Right kidney (tissue), 1 donor: Measurements from ENCODE around the gene USP53.
"Not testable (repeated sequence)": the region's sequence is repeated elsewhere in the genome, so short reads cannot be mapped to it uniquely, and the experiment has no call there.

Source experiments
- DNase-seq: peaks from one replicate; pipeline ENCODE4 v3.0.0-alpha.2; 2016

Gene USP53

GRCh38 chr4:119227690-119228089, 15.2 kb downstream of the USP53 start:
- no peak for DNase-seq

- no peak for DNase-seq
Observed at GRCh38 chr4:119228406-119228805, 15.9 kb downstream of the USP53 start.

GRCh38 chr4:119229908-119230687, 17.6 kb downstream of the USP53 start:
- no peak for DNase-seq

GRCh38 chr4:119231491-119231890, 19.0 kb downstream of the USP53 start:
- DNase-seq = no peak

GRCh38 chr4:119232286-119232685, 19.8 kb downstream of the USP53 start:
- DNase-seq = no peak

- no peak for DNase-seq
Observed at GRCh38 chr4:119233191-119233590, 20.7 kb downstream of the USP53 start.

GRCh38 chr4:119233750-119234149, 21.2 kb downstream of the USP53 start:
- no peak for DNase-seq

GRCh38 chr4:119237201-119237600, 24.7 kb downstream of the USP53 start:
- DNase-seq = no peak

GRCh38 chr4:119237642-119238041, 25.1 kb downstream of the USP53 start:
- DNase-seq = no peak

GRCh38 chr4:119238068-119238722, 25.7 kb downstream of the USP53 start:
- no peak for DNase-seq

GRCh38 chr4:119240128-119240527, 27.6 kb downstream of the USP53 start:
- DNase-seq = no peak

GRCh38 chr4:119240568-119240967, 28.1 kb downstream of the USP53 start:
- no peak for DNase-seq

GRCh38 chr4:119242417-119242816, 29.9 kb downstream of the USP53 start:
- DNase-seq = no peak

- DNase-seq = no peak
Observed at GRCh38 chr4:119243868-119244267, 31.4 kb downstream of the USP53 start.

- DNase-seq = no peak
Observed at GRCh38 chr4:119244344-119244743, 31.8 kb downstream of the USP53 start.

- DNase-seq = no peak
Observed at GRCh38 chr4:119244832-119245231, 32.3 kb downstream of the USP53 start.

- DNase-seq = no peak
Observed at GRCh38 chr4:119246177-119246733, 33.7 kb downstream of the USP53 start.

GRCh38 chr4:119251037-119251436, 38.5 kb downstream of the USP53 start:
- not testable (repeated sequence) for DNase-seq

- DNase-seq = not testable (repeated sequence)
Observed at GRCh38 chr4:119255223-119255622, 42.7 kb downstream of the USP53 start.

GRCh38 chr4:119260528-119260927, 48.0 kb downstream of the USP53 start:
- DNase-seq = no peak

GRCh38 chr4:119261986-119262385, 49.5 kb downstream of the USP53 start:
- no peak for DNase-seq

GRCh38 chr4:119264743-119265142, 52.2 kb downstream of the USP53 start:
- no peak for DNase-seq

GRCh38 chr4:119266153-119266552, 53.6 kb downstream of the USP53 start:
- no peak for DNase-seq

GRCh38 chr4:119268466-119268865, 56.0 kb downstream of the USP53 start:
- DNase-seq = no peak
